Fibroblast of gingiva (primary cell): ENCODE results near the gene PHB1.
"Not testable (repeated sequence)": the region's sequence is repeated elsewhere in the genome, so short reads cannot be mapped to it uniquely, and the experiment has no call there.

Experiments
- DNase-seq: peaks from one replicate; pipeline ENCODE4 v3.0.0-alpha.2; 2011; ENCODE audit warnings: low read depth

PHB1 gene

DNA sequence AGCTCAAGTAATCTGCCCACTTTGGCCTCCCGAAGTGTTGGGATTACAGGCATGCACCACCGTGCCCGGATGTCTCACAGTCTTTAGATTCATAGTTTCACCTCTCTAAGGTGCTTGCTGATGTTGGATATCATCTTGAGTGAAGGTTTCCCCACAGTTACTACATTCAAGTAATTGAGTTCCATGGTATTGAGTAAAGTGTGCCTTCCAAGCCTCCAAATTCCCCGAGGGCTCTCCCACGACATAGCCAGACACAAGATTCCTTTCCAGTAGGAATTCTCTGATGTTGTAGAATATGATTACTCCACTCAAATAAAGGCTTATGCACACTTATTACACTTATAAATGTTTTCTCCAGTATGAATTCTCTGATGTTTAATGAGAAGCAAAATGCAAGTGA, 36.4 kb downstream of the PHB1 start:
- no peak for DNase-seq

DNA sequence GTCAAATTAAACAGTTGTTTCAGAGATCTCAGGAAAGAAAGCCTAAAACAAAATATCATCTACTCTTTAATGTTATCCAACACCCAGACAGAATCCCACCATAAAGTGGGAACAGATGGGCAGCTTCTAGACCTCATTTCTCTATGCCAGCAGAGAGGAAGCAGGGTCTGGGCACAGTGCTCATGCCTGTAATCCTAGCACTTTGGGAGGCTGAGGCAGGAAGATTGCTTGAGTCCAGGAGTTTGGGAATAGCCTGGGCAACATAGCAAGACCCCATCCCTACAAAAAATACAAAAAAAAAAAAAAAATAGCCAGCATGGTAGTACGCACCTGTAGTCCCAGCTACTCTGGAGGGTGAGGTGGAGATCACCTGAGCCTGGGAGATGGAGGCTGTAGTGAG, 39.1 kb downstream of the PHB1 start:
- no peak for DNase-seq

DNA sequence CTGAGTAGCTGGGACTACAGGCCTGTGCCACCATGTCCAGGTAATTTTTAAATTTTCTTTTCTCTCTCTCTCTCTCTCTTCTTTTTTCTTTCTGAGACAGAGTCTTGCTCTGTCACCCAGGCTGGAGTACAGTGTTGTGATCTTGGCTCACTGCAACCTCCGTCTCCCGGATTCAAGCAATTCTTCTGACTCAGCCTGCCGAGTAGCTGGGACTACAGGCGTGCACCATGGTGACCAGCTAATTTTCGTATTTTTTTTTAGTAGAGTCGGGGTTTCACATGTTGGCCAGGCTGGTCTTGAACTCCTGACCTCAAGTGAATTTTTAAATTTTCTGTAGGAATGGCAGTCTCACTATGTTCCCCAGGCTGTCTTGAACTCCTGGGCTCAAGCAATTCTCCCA, 41.6 kb downstream of the PHB1 start:
- no peak for DNase-seq

GRCh38 chr17:49372425-49372824, 42.3 kb downstream of the PHB1 start:
- DNase-seq: no peak

DNA sequence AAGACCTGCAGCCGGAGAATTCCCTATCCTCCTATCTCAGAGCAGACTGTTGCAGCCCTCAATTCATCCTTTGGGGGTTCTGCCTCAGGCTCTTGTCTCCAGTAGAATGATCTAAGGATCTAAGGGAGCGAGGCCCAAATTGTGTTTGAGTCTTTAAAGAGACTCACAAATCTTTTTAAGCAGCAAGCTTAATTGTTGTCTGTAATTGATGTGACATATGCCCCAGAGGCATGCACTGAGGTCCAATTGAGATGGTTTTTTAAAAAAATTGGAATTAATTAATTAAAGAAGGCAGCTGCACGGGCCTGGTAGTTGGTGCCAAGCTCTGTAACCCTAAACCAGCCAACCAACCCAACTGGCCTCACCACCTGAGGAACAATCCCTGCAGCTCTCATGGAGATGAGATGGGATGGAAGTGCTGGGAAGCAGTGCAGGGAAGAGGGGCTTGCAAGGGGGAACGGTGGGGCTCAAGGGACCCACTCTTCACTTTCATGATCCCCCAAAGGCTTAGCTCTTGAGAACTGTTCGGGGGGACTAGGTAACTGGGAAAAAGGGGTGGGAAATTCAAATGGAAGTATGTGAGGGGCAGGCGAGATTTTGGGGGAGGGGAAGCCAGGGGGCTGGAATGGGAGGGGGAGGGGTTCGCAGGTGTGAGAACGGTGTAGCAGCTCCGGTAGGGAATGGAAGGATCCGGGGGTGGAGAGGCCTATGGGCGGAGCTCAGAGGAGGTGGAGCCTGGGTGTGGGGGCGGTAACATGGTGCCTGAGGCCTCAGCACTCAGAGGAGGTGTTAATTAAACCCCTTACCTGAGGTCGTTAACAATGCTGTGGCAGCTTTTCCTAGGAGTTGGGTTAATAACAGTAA, 43.5 kb downstream of the PHB1 start:
- no peak for DNase-seq

GRCh38 chr17:49369760-49370159, 44.9 kb downstream of the PHB1 start:
- no peak for DNase-seq

- DNase-seq: no peak
These were observed 45.6 kb downstream of the PHB1 start for GRCh38 chr17:49369089-49369488.

GRCh38 chr17:49365667-49366066, 49.0 kb downstream of the PHB1 start:
- no peak for DNase-seq

DNA sequence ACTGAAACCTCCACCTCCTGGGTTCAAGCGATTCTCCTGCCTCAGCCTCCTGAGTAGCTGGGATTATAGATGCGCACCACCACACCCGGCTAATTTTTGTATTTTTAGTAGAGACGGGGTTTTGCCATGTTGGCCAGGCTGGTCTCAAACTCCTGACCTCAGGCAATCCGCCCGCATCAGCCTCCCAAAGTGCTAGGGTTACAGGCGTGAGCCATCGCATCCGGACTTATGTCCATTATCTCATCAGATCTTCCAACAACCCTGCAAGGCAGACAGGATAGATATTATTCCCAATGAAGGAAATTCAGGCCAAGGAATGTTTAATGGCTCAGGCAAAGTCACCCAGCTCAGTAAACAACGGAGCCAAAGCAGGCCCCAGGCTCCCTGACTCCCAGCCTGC, 49.6 kb downstream of the PHB1 start:
- DNase-seq: not testable (repeated sequence)

DNA sequence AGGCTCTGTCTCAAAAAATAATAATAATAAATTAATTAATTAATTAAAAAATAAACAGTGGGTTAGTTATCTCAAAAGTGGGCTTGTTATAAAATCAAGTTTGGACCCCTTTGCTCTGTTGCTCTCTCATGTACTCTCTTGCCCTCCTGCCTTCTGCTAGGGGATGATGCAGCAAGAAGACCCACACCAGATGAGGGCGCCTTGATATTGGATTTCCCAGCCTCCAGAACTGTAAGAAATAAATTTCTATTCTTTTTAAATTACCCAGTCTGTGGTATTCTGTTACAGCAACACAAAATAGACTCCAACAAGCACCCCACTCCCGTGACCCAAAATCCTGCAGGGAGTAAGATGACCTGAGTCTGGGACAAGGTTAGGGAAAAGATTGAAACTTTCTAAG, 50.6 kb downstream of the PHB1 start:
- no peak for DNase-seq

DNA sequence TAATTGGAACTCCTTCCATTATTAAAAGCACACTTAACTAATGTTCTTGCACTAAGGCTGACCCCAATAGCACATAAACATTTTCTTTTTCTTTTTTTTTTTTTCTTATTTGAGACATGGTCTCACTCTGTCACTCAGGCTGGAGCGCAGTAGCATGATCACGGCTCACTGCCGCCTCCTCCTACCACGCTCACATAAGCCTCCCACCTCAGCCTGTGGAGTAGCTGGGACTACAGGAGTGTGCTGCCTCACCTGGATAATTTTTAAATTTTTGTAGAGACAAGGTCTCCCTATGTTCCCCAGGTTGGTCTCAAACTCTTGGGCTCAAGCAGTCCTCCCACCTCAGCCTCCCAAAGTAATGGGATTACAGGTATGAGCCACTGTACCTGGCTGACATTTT, 51.4 kb downstream of the PHB1 start:
- no peak for DNase-seq

- no peak for DNase-seq
These were observed 52.0 kb downstream of the PHB1 start for GRCh38 chr17:49362723-49363117.

DNA sequence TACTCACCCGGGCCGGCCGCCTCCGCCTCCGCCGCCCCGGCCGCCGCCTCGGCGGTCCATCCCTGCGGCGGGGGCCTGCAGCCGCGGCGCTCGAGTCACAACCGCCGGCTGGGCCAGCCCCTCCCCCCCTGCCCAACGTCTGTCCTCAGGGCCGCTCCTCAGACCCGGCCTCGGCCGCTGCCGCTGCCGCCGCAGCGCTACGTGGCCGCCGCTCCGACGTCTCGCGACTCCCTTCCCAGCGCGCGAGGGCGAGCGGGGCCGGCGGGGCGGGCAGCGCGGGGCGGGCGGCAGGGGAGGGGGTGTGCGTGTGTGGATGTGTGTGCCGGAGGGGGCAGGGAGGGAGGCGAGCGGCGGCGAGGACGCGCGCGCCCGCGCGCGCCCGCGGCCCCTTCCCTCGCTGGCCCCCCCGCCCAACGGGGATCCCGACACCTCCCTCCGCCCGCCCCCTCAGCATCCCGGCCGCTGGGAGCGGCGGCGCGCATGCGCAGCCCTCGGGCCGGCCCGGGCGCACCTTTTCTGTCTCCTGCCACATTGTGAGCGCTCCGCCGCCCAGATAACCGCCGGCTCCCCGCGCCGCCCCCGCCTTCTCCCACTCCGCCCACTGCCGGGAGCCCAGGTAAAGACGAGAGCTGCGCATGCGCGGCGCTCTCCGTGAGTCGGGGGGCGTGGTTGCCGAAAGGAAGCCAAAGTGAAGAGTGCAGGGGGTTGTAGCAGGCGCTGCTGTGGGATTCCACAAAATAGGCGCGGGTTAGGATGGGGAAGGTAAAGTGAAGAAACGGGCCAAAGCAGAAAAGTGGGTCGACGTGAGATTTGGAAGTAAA, 52.6 kb downstream of the PHB1 start, which contains the start of gene ZNF652:
ZNF652 (minus strand) TSS at position 349 of the 821 bp plus-strand sequence. CDS start 44,525 bp downstream, outside the sequence.
- peak; percentile 86 for DNase-seq

DNA sequence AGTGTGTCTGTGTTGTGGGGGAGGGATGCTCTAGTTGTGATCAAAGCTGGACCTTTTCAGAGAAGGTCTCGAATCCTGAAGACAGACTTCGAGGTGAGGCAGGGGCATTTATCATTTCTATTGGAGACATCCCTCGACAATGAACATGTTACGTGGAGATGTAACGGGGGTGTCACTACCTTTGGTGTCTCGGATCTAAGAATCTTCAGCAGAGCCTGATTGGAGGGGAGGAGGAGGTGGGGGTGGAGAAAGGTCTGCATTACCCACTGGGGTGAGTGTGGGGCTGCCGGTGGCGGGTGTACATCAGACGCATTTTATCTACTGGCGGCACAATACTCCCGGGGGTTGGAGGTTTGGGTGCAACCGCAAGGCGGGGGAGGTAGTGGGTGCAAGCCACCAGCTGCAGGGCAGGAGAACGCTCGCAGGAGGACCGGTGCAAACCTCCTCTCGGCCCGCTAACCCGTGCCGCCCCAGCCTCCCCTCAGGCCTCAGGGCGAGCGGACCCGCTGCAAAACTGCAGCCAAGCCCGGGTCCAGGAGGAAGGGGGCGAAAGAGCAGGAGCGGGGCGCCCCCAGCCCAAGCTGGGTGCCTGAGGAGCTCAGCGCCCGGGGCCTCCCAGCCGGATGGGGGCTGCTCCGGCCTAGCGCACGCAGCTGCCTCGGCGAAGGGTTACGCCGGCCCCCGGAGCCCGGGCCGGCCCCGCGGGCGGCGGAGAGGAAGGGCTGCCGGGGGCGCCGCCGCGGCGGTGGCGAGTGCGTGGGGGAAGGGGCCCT, 53.4 kb downstream of the PHB1 start:
- DNase-seq: no peak

DNA sequence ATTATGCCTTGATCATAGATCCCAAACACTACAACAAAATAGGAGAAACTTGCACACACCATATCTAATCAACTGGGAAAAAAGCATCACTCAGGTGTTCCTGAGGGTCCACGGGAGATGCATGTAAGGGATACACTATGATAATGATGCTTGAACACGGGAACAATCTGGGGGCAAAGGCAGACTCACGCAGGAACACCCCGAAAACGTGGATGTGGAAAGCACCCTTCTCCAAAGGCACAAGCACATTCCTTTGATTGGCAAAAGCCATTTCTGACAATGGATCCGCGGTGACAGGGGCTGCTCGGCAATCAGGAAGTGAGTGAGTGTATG, 53.9 kb downstream of the PHB1 start:
- no peak for DNase-seq

- DNase-seq: no peak
These were observed 54.5 kb downstream of the PHB1 start for GRCh38 chr17:49359990-49360795.

DNA sequence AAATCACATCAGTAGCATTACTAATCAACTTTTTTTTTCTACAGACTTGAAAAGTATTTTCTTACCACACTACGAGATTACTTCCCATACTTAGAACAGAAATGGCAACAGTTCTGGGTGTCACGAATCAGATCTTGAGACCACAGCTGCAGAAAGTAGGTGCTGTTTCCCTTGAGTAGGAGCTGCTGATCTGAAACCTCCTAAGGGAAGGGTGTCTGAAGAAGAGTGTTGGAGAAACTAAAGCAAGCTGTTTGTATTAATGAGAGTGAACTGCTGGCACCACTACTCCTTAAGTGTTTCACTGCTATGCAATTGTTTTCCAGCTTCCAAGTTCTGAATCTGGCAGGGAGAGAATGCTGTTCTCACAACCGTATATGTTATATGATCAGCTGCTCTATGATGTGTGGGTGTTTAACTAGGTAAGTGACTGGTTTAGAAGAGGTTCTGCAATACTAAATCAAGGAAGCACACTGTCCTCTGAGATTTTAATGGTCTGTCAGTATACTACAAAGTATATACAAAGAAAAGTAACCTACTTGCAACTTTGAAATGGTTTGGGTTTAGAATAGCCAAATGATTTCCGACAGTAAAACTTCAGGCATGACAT, 55.9 kb downstream of the PHB1 start:
- DNase-seq: no peak

DNA sequence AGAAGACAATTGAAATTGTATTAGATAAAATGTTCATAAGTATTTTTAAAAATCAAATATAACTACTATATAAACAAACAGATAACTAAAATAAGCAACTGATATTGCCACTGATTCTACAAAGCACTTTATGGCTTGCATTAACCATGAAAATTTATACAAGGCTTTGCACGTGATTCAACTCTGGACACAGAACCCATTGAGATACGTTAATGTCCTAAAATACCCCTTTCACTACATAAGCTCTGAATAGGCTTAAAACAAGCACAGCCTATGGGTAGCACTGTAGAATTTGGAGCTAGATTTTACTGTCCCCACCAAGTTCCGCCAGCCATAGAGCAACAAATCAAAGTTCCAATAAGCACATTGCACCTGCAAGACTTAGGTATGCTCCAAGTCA, 57.2 kb downstream of the PHB1 start:
- no peak for DNase-seq

DNA sequence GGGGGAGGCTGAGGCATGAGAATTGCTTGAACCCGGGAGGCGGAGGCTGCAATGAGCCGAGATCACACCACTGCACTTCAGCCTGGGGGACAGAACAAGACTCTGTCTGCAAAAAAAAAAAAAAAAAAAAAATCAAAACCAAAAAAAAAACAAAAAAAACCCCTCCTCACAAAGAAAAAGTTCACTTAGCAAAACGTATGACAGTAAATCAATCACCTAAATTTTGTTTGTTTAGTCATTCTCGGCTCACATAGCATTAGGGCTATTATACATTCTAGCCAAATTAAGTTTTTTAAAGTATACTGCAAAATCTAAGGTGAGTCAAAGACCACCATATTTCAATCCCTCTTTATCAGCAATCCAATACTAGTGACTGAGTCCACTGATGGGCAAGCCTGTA, 58.4 kb downstream of the PHB1 start:
- no peak for DNase-seq
